Activated naive CD4-positive, alpha-beta T cell treated with anti-CD3 and anti-CD28 coated beads, Interleukin-2, amount 50 U/mL, for 16 hours (primary cell): ENCODE measurements around the gene ESPN.
"Not testable (repeated sequence)": the region's sequence is repeated elsewhere in the genome, so short reads cannot be mapped to it uniquely, and the experiment has no call there.

Experiments used
- DNase-seq: peaks from one replicate; pipeline ENCODE4 v3.0.0-alpha.2; 2020

The ESPN gene

DNA sequence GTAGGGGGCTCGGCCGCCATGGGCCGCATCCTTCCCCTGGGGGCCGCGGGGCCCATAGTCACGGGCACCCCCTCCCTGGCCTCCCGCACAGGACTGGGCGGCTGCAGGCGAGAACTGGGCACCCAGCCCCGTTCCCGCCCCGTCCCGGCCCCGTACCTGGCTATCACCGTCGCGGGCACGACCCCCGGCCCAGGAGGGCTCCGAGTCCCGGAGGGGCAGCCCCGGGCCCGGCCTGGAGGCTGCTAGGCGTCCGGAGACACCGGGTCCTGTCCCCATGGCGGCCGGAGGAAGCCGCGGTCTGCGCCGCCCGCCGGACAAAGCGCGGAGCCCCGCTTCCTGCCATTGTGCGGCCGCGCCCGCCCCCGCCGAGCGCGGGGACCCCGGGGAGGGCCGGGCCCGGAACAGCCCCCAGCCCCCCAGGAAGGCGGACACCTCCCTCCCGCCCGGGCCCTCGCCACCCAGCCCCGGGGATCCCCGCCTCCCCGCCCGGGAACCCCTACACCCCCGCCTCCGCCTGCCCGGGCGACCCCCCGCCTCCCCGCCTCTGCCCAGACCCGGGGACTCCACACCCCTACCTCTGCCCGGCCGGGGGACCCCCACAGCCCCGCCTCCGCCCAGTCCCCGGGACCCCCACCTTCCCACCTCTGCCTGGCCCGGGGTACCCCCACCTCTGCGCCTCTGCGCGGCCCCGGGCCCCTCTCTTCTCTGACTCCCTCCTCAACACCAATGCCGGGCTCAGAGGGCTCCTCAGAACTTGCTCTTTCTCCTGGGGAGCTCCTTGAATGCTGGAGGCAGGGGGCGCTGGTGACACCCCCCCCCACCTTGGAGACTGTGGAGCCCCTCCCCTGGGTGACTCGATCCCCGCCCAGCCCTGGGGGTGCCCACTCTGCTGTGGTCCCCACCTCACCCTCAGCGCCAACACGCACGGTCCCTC, 60.9 kb downstream of the ESPN start:
- DNase-seq, result no peak

DNA sequence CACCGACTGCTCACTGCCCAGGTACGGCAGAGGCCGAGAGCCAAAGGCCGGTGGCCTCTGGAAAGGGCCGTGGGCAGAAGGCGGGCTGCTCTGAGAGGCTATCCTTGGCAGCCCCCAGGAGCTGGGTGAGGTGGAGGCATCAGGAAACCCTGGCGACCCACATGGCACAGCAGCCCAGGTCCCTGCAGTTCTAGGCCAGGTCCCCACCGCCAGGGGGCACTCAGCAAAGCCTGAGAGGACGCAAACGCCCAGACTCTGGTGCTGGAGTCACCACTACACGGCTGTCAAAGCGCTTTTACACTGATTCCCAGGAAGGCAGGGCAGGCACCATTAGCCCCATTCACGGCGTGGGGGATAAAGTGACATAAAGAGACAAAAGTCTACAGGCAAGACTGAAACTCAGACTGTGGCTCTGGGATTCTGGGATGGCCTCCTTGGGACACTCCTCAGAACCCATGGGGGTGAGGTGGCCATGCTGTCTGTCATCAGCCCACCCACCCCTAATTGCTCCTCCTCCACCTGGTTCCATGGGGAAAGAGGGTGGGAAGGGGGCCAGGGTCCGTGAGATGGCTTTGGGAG, 61.9 kb downstream of the ESPN start:
- peak; percentile 90 for DNase-seq

DNA sequence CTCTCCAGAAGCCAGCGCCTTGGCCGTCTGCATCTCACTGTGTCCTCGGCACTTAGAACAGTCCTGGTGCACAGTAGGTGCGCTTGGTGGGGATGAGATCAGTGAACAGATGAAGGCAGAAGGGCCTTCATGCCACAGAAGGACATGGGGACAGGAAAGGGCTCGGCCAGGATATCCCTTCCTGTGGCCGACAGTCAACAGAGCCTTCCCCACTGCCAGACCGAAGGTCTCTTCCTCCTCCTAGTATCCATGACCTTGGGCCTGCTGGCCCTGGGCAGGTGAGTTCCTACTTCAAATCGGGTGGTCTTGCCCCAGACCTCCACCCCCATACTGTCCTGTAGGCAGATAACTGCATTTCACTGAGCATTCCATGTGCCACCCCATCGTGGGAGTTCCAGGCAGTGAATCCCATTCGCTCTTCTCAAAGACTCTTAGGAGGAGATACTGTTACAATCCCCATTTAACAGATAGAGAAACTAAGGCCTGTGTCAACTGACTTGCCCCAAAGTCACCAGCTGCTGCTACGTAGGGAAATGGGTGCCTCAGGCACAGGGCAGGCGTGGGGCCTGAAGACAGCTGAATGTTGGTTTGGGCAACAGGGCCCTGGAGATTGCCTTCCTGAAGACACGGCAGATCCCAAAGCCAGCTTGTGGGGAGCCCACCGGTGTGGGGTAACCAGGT, 63.4 kb downstream of the ESPN start:
- DNase-seq, result no peak

DNA sequence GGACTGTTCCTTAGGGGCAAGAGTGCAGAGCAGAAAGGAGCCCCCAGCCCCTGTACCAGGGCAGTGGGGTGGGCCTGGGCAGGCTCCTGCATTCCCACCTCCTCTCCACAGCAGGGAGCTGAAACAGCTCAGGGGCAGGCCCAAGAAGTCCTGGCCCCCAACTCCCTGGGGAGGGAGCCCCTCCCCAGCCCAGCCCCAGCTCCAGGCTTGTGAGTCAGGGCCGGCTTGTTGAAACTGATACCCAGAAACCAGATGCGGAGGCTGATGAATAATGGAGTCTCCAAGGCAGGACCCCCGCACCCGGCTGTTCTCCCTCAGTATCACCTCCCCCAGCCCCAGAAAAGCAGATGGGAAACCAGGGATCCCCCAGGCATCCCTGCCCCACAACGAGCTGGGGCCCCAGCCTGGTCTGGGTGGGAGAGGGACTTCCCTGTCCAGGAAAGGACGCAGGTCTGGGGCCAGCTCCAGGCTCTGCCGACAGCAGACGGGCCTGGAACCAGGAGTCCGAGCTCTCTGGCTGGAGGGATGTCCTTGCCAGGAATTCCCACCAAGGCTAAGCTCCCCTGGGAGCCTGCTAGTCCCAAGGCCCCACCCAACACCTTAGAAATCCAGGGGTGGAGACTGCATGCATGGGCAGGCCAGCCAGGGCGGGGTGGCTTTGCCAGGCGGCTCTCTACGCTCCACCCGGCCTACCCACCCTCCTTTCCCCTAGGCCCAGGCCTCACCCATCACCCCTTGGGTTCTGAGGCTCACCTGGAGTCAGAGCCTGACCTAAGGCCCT, 64.2 kb downstream of the ESPN start:
- DNase-seq, result no peak

- DNase-seq, result no peak
Measured at GRCh38 chr1:6489383-6489765, 64.8 kb downstream of the ESPN start.

DNA sequence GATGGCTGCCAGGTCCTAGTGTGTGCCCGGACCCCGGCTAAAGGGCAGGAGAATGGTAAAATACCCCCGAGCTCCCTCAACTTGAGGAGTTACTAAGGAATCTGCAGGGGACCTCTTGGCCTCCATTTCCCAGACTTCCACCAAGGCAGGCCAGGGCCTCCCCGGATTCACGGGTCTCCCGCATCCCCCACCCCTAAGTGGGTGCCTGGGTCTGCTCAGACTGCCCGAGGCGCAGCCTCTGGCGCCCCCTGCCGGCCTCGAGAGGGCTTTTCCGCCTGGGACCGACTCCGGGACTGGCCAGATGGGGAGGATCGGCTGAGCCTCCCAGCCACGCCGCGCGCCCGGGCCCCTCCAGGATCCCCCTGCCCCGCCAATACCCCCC, 65.2 kb downstream of the ESPN start:
- DNase-seq, result peak; percentile 78

DNA sequence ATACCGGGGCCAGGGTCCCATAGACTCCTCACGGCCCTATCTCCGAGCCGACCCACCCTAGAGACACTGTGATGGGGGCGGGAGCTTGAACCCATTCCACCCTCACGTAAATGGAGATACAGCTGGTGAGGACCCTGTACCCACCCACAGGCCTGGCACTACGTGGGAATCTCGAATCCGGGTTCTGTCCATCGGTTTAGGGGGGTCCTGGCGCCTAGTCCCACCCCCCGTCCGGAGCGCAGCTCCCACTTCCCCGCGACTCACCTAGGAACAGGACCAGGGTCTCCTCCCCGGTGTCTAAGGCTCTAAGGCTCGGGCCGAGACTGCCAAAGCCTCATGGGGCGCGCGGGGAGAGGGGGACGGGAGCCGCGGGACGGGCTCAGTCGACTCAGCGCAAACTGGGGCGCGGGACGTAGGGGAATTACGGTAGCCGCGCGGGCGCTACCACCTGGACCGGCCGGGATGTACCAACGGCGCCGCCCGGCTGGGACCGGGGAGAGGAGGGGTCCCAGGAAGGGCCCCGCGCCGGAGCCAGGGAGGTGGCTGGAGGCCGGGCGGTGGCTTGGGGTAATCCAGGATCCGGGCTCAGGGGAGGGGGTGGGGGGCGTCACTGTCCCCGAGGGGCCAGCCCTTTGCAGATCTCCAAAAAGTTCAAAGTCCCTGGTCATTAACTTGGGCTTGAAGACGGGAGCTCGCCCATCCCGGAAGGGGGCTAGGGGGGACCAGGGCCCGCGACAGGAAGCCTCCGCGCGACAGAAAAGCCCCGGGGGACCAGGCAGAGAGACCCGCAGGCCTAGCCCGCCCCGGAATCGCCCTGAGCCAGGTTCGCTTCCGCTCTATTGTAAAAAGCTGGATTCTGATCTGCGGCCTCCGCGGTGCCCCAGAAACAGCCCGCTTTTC, 65.9 kb downstream of the ESPN start:
- DNase-seq, result peak; percentile 63

GRCh38 chr1:6491081-6491449, 66.5 kb downstream of the ESPN start:
- DNase-seq, result no peak

- DNase-seq, result no peak
Measured at GRCh38 chr1:6491480-6491962, 66.9 kb downstream of the ESPN start, which contains the start of gene PLEKHG5. Gene PLEKHG5, minus strand, starts transcription at chr1:6491667. Its CDS starts 14,096 bp downstream, at chr1:6477571.

DNA sequence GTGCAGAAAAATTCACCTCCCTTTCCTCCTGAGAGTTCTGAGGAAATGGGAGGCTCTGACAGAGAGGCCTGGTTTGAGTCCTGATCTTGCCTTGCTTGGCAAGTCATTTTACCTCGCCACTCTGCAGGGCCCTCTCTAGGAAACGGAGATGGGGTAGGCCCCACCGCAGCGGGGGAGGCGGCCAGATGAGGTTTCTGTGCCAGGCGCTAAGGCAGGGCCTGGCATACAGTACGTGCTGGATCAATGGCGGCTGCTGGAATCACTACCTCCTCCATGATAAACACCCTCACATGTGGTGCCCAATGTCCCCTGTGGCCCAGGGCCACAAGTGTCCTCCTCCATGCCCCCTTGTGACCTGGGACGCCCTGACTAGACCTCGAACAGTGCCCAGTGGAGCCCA, 67.4 kb downstream of the ESPN start:
- no peak for DNase-seq

- DNase-seq, result not testable (repeated sequence)
Measured at GRCh38 chr1:6493834-6494223, 69.3 kb downstream of the ESPN start.

DNA sequence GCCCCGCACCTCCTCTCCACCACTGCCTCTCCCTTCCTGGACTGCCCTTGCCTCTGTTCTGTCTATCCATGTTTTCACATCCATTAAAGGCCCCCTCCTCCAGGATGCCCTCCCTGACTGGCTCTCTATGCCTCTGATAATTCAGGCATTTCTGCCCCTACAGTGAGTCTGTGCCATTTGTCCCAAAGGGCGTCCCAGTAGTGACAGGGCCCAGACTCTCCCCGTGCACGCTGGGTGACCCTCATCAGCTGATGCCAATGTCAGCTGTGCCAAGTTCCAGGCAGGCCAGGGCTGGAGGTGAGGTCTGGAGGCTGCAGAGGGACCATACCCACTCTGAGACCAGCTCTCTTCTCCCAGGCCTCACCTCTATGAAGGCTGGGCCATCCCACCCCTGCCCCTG, 70.1 kb downstream of the ESPN start:
- DNase-seq, result no peak

DNA sequence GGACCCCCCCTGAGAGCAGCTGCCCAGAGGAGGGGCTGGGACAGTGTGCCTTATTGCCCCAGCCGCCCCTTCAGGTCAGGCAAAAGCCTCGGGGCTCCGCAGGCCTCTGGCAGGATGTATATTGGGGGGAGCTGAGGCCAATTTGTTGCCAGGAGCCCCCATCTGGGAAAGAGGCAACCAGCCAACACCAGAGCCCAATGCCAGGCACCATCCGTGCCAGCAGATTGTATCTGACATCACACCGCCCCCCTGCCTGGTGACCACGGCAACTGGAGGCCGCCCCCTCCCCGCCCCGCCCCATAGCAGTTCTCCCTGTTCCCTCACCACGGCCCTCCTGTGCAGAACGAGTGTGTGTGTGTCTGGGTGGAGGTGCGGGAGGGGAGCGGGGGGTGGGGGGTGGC, 70.5 kb downstream of the ESPN start:
- no peak for DNase-seq

- DNase-seq, result no peak
Measured at GRCh38 chr1:6495540-6496364, 71.2 kb downstream of the ESPN start.

DNA sequence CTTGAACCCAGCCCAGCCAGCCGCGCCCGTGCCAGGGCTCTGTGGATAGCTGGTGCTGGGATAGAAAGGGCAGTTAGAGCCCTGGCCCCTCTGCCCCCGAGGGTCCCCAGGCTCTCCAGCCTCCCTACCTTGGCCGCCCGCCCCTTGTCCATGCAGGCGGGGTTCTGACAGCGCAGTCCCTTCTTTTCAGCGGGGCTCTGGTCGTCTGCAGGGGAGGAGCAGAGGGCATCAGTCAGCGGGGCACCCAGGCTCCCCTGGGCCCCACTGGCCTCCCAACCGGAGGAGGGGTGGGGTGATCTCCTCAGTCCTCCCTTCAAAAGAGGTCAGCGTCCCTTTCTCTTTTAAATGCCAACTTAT, 71.8 kb downstream of the ESPN start:
- no peak for DNase-seq

GRCh38 chr1:6496890-6497214, 72.3 kb downstream of the ESPN start:
- DNase-seq, result no peak

DNA sequence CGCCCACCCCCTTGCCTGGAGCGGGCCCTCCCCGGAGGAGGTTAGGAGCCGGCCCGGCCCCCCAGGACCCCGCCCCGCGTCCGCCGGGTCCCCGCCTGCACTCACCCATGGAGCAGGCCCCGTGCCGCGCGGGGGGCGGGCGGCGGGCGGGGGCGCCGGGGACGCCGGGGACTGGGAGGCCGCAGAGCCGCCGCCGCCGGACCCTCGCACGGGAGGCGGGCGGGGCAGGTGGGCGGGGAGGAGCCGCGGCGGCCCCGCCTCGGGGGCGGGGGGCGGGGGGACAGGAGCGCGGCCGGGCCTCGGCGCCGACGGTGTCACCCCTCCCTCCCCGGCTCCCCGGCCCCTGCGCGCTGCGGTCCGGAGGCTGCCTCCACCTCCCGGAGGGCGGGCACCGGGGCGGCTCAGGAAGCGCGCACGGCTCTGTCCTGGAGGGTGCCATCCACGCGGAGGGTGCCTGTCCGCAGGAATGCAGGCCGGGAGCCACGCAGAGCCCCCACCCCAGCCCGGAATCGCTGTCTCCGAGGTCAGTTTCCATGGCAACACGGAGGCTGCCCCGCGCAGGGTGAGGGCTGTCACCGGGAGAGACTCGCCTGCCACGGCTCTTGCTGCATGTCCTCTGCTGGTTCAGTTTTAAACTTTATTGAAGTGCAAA, 72.8 kb downstream of the ESPN start:
- peak; percentile 52 for DNase-seq

- DNase-seq, result no peak
Measured at GRCh38 chr1:6497867-6498575, 73.4 kb downstream of the ESPN start.

DNA sequence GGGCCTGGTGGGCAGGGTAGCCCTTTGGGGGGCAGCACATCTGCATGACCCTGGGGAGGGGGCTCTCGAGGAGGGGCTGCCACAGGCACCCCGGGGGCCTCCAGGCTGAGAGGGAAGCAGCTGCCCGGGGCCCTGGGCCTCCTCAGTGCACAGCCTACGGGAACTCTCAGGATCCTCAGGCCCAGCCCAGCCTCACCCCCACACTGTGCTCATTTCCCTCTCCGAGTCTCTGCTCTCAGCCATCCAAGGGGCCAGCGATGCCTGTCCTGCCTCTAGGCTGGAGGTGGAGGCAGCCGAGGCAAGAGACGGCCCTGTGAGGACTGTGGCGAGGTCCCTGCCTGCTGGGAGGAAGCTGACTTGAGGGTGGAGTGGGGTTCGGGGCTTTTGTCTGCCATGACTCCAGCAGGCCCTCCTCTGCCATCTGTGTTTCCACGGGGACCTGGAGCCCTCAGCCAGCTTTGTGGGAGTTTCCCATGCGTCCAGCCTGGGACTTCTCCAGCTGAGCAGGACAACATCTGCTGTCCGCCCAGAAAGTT, 74.1 kb downstream of the ESPN start:
- DNase-seq, result no peak

DNA sequence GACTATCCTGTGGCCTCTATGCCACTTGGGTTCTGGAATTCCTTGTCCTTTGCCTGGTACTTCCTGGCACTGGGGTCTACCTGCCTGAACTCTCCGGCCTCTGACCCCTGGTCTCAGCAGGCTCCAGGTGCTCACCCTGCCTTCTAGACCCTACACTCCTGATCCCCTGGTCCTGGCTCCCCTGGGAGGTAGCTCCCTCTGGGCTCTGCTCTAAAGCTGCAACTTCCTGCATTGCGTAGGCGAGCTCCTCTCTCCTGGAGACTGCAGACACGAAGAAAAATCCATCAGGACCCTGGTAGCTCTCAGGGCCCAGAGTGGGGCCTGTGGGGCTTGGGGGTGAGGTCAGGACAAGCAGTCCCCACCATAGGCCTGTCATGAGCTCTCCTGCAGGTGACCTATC, 74.7 kb downstream of the ESPN start:
- no peak for DNase-seq
